SH-SY5Y (cell line): ENCODE results near the gene ADRA1B.

Experiments used
- GATA2 ChIP-seq: IDR thresholded peaks from 2 replicates; pipeline ENCODE4 v1.6.1; 2011; ENCODE audit warnings: mild to moderate bottlenecking, low read depth, low read length
- GATA3 ChIP-seq: IDR thresholded peaks from 2 replicates; pipeline ENCODE4 v1.6.1; 2011; ENCODE audit warnings: low read depth, mild to moderate bottlenecking, low read length, moderate library complexity

Gene ADRA1B

GRCh38 chr5:159929176-159929575 lies 12.9 kb downstream of the ADRA1B start:
- no peak for TF ChIP-seq GATA3
- no peak for TF ChIP-seq GATA2

GRCh38 chr5:159933531-159934485 lies 17.5 kb downstream of the ADRA1B start:
- TF ChIP-seq GATA2: no peak
- no peak for TF ChIP-seq GATA3

GRCh38 chr5:159935946-159936345 lies 19.7 kb downstream of the ADRA1B start:
- no peak for TF ChIP-seq GATA3
- no peak for TF ChIP-seq GATA2

GRCh38 chr5:159936686-159937329 lies 20.5 kb downstream of the ADRA1B start:
- TF ChIP-seq GATA2 (no peak), GATA3 (no peak)

- TF ChIP-seq GATA2: no peak
- TF ChIP-seq GATA3: no peak
Observed at GRCh38 chr5:159937580-159937979, 21.3 kb downstream of the ADRA1B start.

- TF ChIP-seq GATA2 (no peak), GATA3 (no peak)
Observed at GRCh38 chr5:159943326-159943725, 27.0 kb downstream of the ADRA1B start.

GRCh38 chr5:159944056-159944600 lies 27.8 kb downstream of the ADRA1B start:
- TF ChIP-seq GATA3 (no peak), GATA2 (no peak)

- TF ChIP-seq GATA2 (no peak), GATA3 (no peak)
Observed at GRCh38 chr5:159945359-159945758, 29.1 kb downstream of the ADRA1B start.

GRCh38 chr5:159947708-159948358 lies 31.6 kb downstream of the ADRA1B start:
- TF ChIP-seq GATA3: no peak
- TF ChIP-seq GATA2: no peak

- no peak for TF ChIP-seq GATA3
- no peak for TF ChIP-seq GATA2
Observed at GRCh38 chr5:159951387-159951786, 35.1 kb downstream of the ADRA1B start.

GRCh38 chr5:159951834-159952233 lies 35.6 kb downstream of the ADRA1B start:
- no peak for TF ChIP-seq GATA3
- TF ChIP-seq GATA2: no peak

GRCh38 chr5:159953609-159954008 lies 37.3 kb downstream of the ADRA1B start:
- no peak for TF ChIP-seq GATA3
- no peak for TF ChIP-seq GATA2

- TF ChIP-seq GATA2 (no peak), GATA3 (no peak)
Observed at GRCh38 chr5:159955056-159955624, 38.9 kb downstream of the ADRA1B start.

GRCh38 chr5:159956074-159956473 lies 39.8 kb downstream of the ADRA1B start:
- TF ChIP-seq GATA2 (no peak), GATA3 (no peak)
